ENCODE data around the gene METTL14. TPM values are rescaled to one million over a fixed set of nuclear protein-coding genes. Genes with fewer than 3 reads are reported as not detected.
A peak's percentile ranks its signal among the peaks of the same experiment; 100 is the strongest.

Gene METTL14
- total RNA-seq, 1 donor from 2014 or later: 12.3 TPM

GRCh38 chr4:118760092-118760491, 74.9 kb downstream of the METTL14 start:
- no peak overlapping the region for H3K4me3 ChIP-seq
- H3K36me3 ChIP-seq: no peaks in the 10 kb centered on the region
- no peaks in the 10 kb centered on the region for H3K9me3 ChIP-seq
- intact Hi-C loops (cut with DNase I): no loop called here
- H3K4me1 ChIP-seq: peaks cover 79% of the 10 kb centered on the region
- TF ChIP-seq POLR2AphosphoS5 (IDR thresholded peaks at IDR 0.05; ENCODE audit: insufficient read depth in 1 of 2, low read depth in 1 of 2) (no peak), CTCF (IDR thresholded peaks at IDR 0.05) (no peak), POLR2A (IDR thresholded peaks at IDR 0.05) (no peak)
- no peaks in the 10 kb centered on the region for H3K27me3 ChIP-seq
- no peak for DNase-seq (ENCODE audit: extremely low spot score in 2 of 2)
- H3K27ac ChIP-seq: peak overlapping the region; percentile 89

- DNase-seq (ENCODE audit: extremely low spot score in 2 of 2): no peak
- intact Hi-C loops (cut with DNase I): no loop called here
- peak overlapping the region; percentile 89 for H3K27ac ChIP-seq
- no peaks in the 10 kb centered on the region for H3K36me3 ChIP-seq
- no peaks in the 10 kb centered on the region for H3K9me3 ChIP-seq
- TF ChIP-seq POLR2A (IDR thresholded peaks at IDR 0.05) (no peak), POLR2AphosphoS5 (IDR thresholded peaks at IDR 0.05; ENCODE audit: insufficient read depth in 1 of 2, low read depth in 1 of 2) (no peak), CTCF (IDR thresholded peaks at IDR 0.05) (no peak)
- H3K4me1 ChIP-seq: peaks cover 78% of the 10 kb centered on the region
- H3K27me3 ChIP-seq: no peaks in the 10 kb centered on the region
- no peak overlapping the region for H3K4me3 ChIP-seq
These were observed 75.3 kb downstream of the METTL14 start for GRCh38 chr4:118760493-118760892.

- intact Hi-C loops (cut with DNase I): no loop called here
- Histone ChIP-seq H3K36me3 (peaks cover 0 to 2% of the 10 kb centered on the region in 2 donors), H3K4me3 (no peak overlapping the region), H3K27ac (peak overlapping the region; percentile 89), H3K27me3 (no peaks in the 10 kb centered on the region), H3K4me1 (peaks cover 78% of the 10 kb centered on the region), H3K9me3 (no peaks in the 10 kb centered on the region)
- TF ChIP-seq POLR2AphosphoS5 (IDR thresholded peaks at IDR 0.05; ENCODE audit: insufficient read depth in 1 of 2, low read depth in 1 of 2): no peak
- TF ChIP-seq POLR2A (IDR thresholded peaks at IDR 0.05): no peak
- TF ChIP-seq CTCF (IDR thresholded peaks at IDR 0.05): no peak
- no peak for DNase-seq (ENCODE audit: extremely low spot score in 2 of 2)
These were observed 76.3 kb downstream of the METTL14 start for GRCh38 chr4:118761397-118762016.

GRCh38 chr4:118762155-118762554, 77.0 kb downstream of the METTL14 start:
- peaks cover 0 to 8% of the 10 kb centered on the region in 2 donors for H3K36me3 ChIP-seq
- intact Hi-C loops (cut with DNase I): no loop called here
- no peak overlapping the region for H3K4me3 ChIP-seq
- peaks cover 78% of the 10 kb centered on the region for H3K4me1 ChIP-seq
- no peaks in the 10 kb centered on the region for H3K27me3 ChIP-seq
- TF ChIP-seq POLR2A (IDR thresholded peaks at IDR 0.05): no peak
- no peak for TF ChIP-seq CTCF (IDR thresholded peaks at IDR 0.05)
- no peak for TF ChIP-seq POLR2AphosphoS5 (IDR thresholded peaks at IDR 0.05; ENCODE audit: insufficient read depth in 1 of 2, low read depth in 1 of 2)
- H3K27ac ChIP-seq: peak overlapping the region; percentile 89
- no peak for DNase-seq (ENCODE audit: extremely low spot score in 2 of 2)
- H3K9me3 ChIP-seq: no peaks in the 10 kb centered on the region

- H3K36me3 ChIP-seq: peaks cover 0 to 12% of the 10 kb centered on the region in 2 donors
- H3K4me1 ChIP-seq: peaks cover 71% of the 10 kb centered on the region
- no peaks in the 10 kb centered on the region for H3K9me3 ChIP-seq
- peak overlapping the region; percentile 89 for H3K27ac ChIP-seq
- DNase-seq (ENCODE audit: extremely low spot score in 2 of 2): no peak
- intact Hi-C loops (cut with DNase I): no loop called here
- H3K27me3 ChIP-seq: no peaks in the 10 kb centered on the region
- TF ChIP-seq POLR2AphosphoS5 (IDR thresholded peaks at IDR 0.05; ENCODE audit: insufficient read depth in 1 of 2, low read depth in 1 of 2) (peak; percentile 51 to 71), POLR2A (IDR thresholded peaks at IDR 0.05) (no peak)
- no peak overlapping the region for H3K4me3 ChIP-seq
These were observed 77.7 kb downstream of the METTL14 start for GRCh38 chr4:118762730-118763477.

Small RNA genes lying within 50 kb of the gene (small RNA-seq; reads per million reads assigned to genes)
- gene SEPT14P4: not detected

Other genes with a start within 250 kb of the METTL14 start
- gene SEC24D, start 150.7 kb downstream of the METTL14 start, total RNA-seq: 24.1 TPM
- gene SYNPO2, start 203.5 kb downstream of the METTL14 start, total RNA-seq: 109 TPM

Measured in vagina (tissue), 2 donors.